Epithelial cell of esophagus (primary cell): ENCODE data around the gene PRDM13.
A peak's percentile ranks its signal among the peaks of the same experiment; 100 is the strongest.

Source experiments
- DNase-seq: peaks from one replicate; pipeline ENCODE4 v3.0.0; 2010; ENCODE audit warnings: low read depth
- H3K4me3 ChIP-seq: 2 replicates; pipeline ENCODE4 v1.5.1; 2011; ENCODE audit warnings: mild to moderate bottlenecking, low read length, control low read depth
- TF ChIP-seq, protein P1 (sequence below): IDR thresholded peaks from 2 replicates; pipeline ENCODE4 v1.5.1; 2011; ENCODE audit warnings: low read depth, mild to moderate bottlenecking, low read length, control low read depth, inconsistent platforms; ENCODE audit not compliant: insufficient read depth; ENCODE audit errors: missing control alignments

The PRDM13 gene

DNA sequence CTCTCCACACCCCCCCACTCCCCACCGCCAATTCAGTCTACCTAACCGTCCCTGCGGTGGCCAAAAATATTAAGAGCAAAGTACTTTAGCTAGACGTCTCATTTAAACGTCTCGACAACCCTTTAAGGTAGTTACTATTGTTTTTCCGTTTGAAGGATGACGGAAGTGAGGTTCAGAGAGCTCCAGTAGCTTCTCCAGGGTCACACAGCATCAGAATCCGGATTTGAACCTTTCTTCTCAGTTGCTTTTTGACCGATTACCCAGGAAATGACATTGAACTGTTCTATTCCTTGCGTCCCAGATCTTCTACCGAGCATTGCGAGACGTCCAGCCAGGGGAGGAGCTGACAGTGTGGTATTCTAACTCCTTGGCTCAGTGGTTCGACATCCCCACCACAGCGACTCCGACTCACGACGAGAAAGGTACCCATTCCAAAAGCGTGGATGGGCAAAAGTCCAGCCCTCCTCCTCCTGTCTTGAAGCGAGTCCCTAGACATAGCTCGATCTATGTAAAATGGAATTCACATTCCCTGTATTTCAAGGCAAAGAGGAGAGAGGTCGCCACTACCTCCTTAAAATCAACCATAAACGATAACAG, 2.4 kb downstream of the PRDM13 start:
- no peak for DNase-seq
- no peak overlapping the region for H3K4me3 ChIP-seq
- TF ChIP-seq, protein P1, sequence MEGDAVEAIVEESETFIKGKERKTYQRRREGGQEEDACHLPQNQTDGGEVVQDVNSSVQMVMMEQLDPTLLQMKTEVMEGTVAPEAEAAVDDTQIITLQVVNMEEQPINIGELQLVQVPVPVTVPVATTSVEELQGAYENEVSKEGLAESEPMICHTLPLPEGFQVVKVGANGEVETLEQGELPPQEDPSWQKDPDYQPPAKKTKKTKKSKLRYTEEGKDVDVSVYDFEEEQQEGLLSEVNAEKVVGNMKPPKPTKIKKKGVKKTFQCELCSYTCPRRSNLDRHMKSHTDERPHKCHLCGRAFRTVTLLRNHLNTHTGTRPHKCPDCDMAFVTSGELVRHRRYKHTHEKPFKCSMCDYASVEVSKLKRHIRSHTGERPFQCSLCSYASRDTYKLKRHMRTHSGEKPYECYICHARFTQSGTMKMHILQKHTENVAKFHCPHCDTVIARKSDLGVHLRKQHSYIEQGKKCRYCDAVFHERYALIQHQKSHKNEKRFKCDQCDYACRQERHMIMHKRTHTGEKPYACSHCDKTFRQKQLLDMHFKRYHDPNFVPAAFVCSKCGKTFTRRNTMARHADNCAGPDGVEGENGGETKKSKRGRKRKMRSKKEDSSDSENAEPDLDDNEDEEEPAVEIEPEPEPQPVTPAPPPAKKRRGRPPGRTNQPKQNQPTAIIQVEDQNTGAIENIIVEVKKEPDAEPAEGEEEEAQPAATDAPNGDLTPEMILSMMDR, result no peak

DNA sequence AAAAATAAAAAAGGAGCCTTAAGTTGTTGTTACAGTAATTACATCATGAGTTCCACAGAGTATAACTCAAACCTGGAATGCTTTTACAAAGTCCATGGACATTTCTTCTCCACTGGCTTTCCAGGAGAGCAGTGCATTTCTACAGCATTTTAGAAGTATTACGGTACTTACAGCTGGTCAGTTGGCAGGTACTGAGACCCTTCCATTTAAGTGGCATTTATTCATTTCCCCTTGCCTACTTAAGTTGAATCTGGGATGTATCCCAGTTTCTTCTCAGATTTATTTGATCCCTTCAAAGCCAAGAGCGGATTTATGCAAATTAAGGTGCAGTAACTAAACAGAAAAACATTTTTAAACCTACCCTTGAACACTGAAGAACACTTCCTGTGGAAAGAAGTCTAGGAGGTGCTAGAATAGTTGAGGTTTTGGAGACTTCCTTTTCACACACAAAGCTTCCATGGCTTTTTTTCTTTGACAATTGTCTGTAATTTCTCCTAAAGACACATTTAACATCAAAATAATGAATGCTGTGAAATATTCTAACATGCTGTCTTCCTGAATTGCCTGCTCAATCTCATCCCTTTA, 3.4 kb downstream of the PRDM13 start:
- no peak for DNase-seq
- TF ChIP-seq, protein P1, result no peak
- H3K4me3 ChIP-seq, result no peak overlapping the region

DNA sequence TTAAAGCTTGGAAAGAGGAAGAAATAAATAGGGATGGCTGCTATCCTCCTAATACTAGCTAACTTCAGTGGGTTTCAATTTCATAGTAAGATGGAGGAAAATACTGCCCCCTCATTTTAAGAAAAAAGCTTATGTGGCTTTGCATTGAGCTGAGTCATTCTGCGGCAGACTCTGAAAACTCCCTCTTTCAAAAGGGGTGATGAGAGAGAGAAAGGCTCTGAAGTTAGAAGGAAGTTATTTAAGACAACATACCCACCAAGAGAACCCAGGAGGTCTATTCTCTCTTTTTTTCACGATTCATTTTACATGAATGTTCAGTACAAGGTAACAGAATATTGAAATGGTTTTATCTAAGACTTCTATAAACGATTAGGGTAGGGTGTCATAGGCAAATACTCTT, 4.5 kb downstream of the PRDM13 start:
- TF ChIP-seq, protein P1, result no peak
- DNase-seq, result no peak
- H3K4me3 ChIP-seq, result no peak overlapping the region

DNA sequence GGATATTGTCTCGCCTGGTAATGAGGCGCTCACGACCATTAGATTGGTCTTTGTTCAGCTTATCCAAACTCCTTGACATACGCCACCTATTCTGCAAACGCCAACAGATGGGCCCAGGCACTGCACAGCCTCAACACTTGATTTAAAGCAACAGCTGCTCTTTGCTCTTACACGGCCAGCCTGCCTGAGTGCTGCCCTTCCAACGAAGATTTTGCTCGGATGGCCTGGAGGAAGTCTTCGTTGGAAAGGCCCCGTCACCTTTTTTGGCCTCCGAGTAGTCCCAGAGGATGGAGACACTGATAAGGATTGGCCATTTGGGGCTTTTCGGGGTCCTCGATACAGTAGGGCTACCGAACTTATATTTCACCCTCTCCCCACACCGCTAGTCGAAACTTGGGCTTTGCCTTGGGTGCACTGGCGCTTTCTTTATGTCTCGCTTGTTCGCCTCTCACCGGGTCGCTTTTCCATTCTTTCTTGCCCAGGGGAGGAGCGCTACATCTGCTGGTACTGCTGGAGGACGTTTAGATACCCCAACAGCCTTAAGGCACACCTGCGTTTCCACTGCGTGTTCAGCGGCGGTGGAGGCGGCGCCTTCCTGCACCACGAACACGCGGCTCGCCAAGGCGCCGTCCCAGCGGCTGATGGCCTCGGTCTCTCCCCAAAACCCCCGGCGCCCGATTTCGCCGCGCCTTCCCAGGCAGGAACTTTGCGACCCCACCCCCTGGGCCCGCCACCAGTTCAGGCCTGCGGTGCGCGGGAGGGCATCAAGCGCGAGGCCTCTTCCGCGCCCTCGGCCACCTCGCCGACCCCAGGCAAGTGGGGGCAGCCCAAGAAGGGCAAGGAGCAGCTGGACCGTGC, 6.1 kb downstream of the PRDM13 start:
- TF ChIP-seq, protein P1, result no peak
- no peak overlapping the region for H3K4me3 ChIP-seq
- DNase-seq, result no peak

DNA sequence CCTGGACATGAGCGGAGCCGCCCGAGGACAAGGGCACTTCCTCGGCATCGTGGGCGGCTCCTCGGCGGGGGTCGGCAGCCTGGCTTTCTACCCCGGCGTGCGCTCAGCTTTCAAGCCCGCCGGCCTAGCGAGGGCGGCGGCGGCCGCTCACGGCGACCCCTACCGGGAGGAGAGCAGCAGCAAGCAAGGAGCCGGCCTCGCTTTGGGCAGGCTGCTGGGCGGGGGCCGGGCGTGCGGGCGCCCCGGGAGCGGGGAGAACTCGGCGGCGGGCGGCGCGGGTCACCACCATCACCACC, 6.7 kb downstream of the PRDM13 start:
- H3K4me3 ChIP-seq, result no peak overlapping the region
- peak; percentile 38 for DNase-seq

DNA sequence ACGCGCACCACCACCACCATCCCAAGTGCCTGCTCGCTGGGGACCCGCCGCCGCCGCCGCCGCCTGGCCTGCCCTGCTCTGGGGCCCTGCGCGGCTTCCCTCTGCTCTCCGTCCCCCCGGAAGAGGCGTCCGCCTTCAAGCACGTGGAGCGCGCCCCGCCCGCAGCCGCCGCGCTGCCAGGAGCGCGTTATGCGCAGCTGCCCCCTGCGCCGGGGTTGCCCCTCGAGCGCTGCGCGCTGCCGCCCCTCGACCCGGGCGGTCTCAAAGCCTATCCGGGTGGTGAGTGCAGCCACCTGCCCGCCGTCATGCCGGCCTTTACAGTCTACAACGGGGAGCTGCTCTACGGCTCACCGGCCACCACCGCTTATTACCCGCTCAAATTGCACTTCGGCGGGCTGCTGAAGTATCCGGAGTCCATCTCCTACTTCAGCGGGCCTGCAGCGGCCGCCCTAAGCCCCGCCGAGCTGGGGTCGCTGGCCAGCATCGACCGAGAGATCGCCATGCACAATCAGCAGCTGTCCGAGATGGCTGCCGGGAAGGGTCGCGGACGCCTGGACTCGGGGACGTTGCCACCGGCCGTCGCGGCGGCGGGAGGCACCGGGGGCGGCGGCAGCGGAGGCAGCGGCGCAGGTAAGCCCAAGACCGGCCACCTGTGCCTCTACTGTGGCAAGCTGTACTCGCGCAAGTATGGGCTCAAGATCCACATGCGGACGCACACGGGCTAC, 7.2 kb downstream of the PRDM13 start:
- peak overlapping the region; percentile 3 for H3K4me3 ChIP-seq
- peak; percentile 12 for DNase-seq
- TF ChIP-seq, protein P1, result no peak

More for the DNA sequence above, 6.7 kb downstream of the PRDM13 start:
- TF ChIP-seq, protein P1, result no peak
